HCT116 (cell line): ENCODE results near the gene ACTRT2. TPM values are rescaled to one million over a fixed set of nuclear protein-coding genes. Genes with fewer than 3 reads are reported as not detected.

ENCODE experiments used
- ATAC-seq: fragments of 200-7000 bp; cut with Tn5 transposase; 2 replicates; pipeline ENCODE4 v1.9.1; 2020; ENCODE audit warnings: mild to moderate bottlenecking, moderate library complexity
- BruUV-seq: library from RNA; stranded (reverse); fragments of 400-500 nt; replicated peaks from 2 replicates; lab custom pipeline; 2021; lab: Mats Ljungman, UMichigan
- CTCF ChIA-PET: fragments of 300-600 bp; sonication (Branson Sonifier 250); formaldehyde crosslinking; loops from one replicate; lab custom pipeline; 2021; ENCODE audit warnings: antibody characterized with exemption; lab: Charles Lee
- POLR2A ChIA-PET: fragments of 300-600, 350-600 bp; sonication (Branson Sonifier 250); formaldehyde crosslinking; loops from one replicate; lab custom pipeline; 2021; ENCODE audit warnings: antibody characterized with exemption; lab: Charles Lee
- RAD21 ChIA-PET, 2 experiments: fragments of 300-600 bp; sonication (Branson Sonifier 250); formaldehyde crosslinking; loops; one replicate each; lab custom pipeline; 2023; ENCODE audit warnings: low total read pairs in 2 of 2; ENCODE audit not compliant: uncharacterized antibody in 2 of 2, unreplicated experiment in 2 of 2, low non-redundant PET in 1 of 2; lab: Charles Lee
- DNase-seq: peaks from one replicate; pipeline ENCODE4 v3.0.0-alpha.2; 2010; ENCODE audit warnings: low read depth, low spot score
- H2AFZ ChIP-seq: fragments of 200-600 bp; shearing (Covaris generic), sonication (generic); 2 replicates; pipeline ENCODE4 v1.6.1; 2017; ENCODE audit warnings: low read depth, mixed run types, mixed read lengths, antibody characterized with exemption, low read length; ENCODE audit not compliant: poor library complexity, severe bottlenecking
- H3K27ac ChIP-seq: 2 replicates; pipeline ENCODE4 v1.5.1; 2012; ENCODE audit warnings: low read depth, low read length
- H3K27me3 ChIP-seq: fragments of 200-600 bp; sonication (generic); 2 replicates; pipeline ENCODE4 v1.6.1; 2016; ENCODE audit warnings: mixed run types, low read length, mixed read lengths; ENCODE audit not compliant: insufficient read depth
- H3K36me3 ChIP-seq, 2 experiments: fragments of 200-500 bp in 1 of 2; fragments of 200-600 bp in 1 of 2; sonication (Bioruptor generic) in 1 of 2; sonication (generic) in 1 of 2; 2 replicates each; pipeline versions ENCODE4 v1.5.1 to v1.6.1; 2014 to 2016; ENCODE audit warnings: low read length in 2 of 2, inconsistent platforms in 1 of 2, mixed read lengths in 1 of 2, mixed run types in 1 of 2; ENCODE audit not compliant: insufficient read depth in 2 of 2, control insufficient read depth in 1 of 2
- H3K4me1 ChIP-seq, 2 experiments: fragments of 200-600 bp in 1 of 2; sonication (generic) in 1 of 2; 2 replicates each; pipeline versions ENCODE4 v1.5.1 to v1.6.1; 2012 to 2017; ENCODE audit warnings: low read length in 2 of 2, inconsistent platforms in 1 of 2, mild to moderate bottlenecking in 1 of 2, mixed read lengths in 1 of 2, mixed run types in 1 of 2, moderate library complexity in 1 of 2; ENCODE audit not compliant: insufficient read depth in 2 of 2, control insufficient read depth in 1 of 2
- H3K4me2 ChIP-seq: fragments of 200-600 bp; sonication (generic); 2 replicates; pipeline ENCODE4 v1.6.1; 2017; ENCODE audit warnings: mixed run types, low read length, mixed read lengths
- H3K4me3 ChIP-seq, 2 experiments: fragments of 200-600 bp in 1 of 2; sonication (generic) in 1 of 2; replicated peaks in 1 of 2; 2 replicates each; pipeline ENCODE4 v1.5.1; 2011 to 2016; ENCODE audit warnings: low read length in 2 of 2, control low read depth in 1 of 2, low read depth in 1 of 2, mild to moderate bottlenecking in 1 of 2, mixed read lengths in 1 of 2, mixed run types in 1 of 2
- H3K79me2 ChIP-seq: fragments of 200-600 bp; sonication (generic); 2 replicates; pipeline ENCODE4 v1.6.1; 2017; ENCODE audit warnings: mild to moderate bottlenecking, mixed run types, low read length, moderate library complexity, mixed read lengths; ENCODE audit not compliant: insufficient read depth
- H3K9ac ChIP-seq: fragments of 200-600 bp; sonication (generic); 2 replicates; pipeline ENCODE4 v1.6.1; 2016; ENCODE audit warnings: low read length, mixed read lengths
- H3K9me2 ChIP-seq: fragments of 200-600 bp; sonication (generic), shearing (Covaris generic); 2 replicates; pipeline ENCODE4 v1.6.1; 2017; ENCODE audit warnings: mixed run types, mild to moderate bottlenecking, moderate library complexity; ENCODE audit not compliant: insufficient read depth
- H3K9me3 ChIP-seq, 2 experiments: fragments of 200-500 bp in 1 of 2; fragments of 200-600 bp in 1 of 2; sonication (Bioruptor generic) in 1 of 2; sonication (generic) in 1 of 2; 2 replicates each; pipeline ENCODE4 v1.6.1; 2014 to 2017; ENCODE audit warnings: low read length in 2 of 2, mixed read lengths in 2 of 2, inconsistent platforms in 1 of 2, low read depth in 1 of 2, mild to moderate bottlenecking in 1 of 2, mixed run types in 1 of 2, moderate library complexity in 1 of 2; ENCODE audit not compliant: control insufficient read depth in 1 of 2, insufficient read depth in 1 of 2
- H4K20me1 ChIP-seq: fragments of 200-600 bp; sonication (generic), shearing (Covaris generic); 2 replicates; pipeline ENCODE4 v1.6.1; 2017; ENCODE audit warnings: mixed run types, mild to moderate bottlenecking, moderate library complexity; ENCODE audit not compliant: insufficient read depth
- CTCF ChIP-seq, 3 experiments: fragments of 200-600 bp in 1 of 3; sonication (generic) in 1 of 3; IDR thresholded peaks in 2 of 3; conservative IDR thresholded peaks in 1 of 3; 2 replicates each; pipeline ENCODE4 v1.5.1; 2012 to 2017; ENCODE audit warnings: low read depth in 2 of 3, low read length in 2 of 3, antibody characterized with exemption in 1 of 3, borderline replicate concordance in 1 of 3, control low read depth in 1 of 3, mild to moderate bottlenecking in 1 of 3, mixed read lengths in 1 of 3, mixed run types in 1 of 3, moderate library complexity in 1 of 3; ENCODE audit not compliant: insufficient read depth in 1 of 3
- FOSL1 ChIP-seq: IDR thresholded peaks from 2 replicates; pipeline ENCODE4 v1.6.1; 2012; ENCODE audit warnings: low read depth
- MAX ChIP-seq: IDR thresholded peaks from 2 replicates; pipeline ENCODE4 v1.6.1; 2012
- POLR2A ChIP-seq: IDR thresholded peaks from 2 replicates; pipeline ENCODE4 v1.7.0; 2011; ENCODE audit warnings: borderline replicate concordance; ENCODE audit not compliant: insufficient read depth, insufficient read length; ENCODE audit errors: extremely low read depth
- RAD21 ChIP-seq: IDR thresholded peaks from 2 replicates; pipeline ENCODE4 v1.6.1; 2012; ENCODE audit warnings: low read depth, mild to moderate bottlenecking
- ZFX ChIP-seq: fragments of 450-650 bp; IDR thresholded peaks from 2 replicates; pipeline ENCODE4 v1.6.1; 2017
- ZNF274 ChIP-seq: fragments of 200-500 bp; sonication (Bioruptor generic); IDR thresholded peaks from 2 replicates; pipeline ENCODE4 v1.6.1; 2014; ENCODE audit warnings: mild to moderate bottlenecking, low read depth, low read length, inconsistent platforms
- intact Hi-C: fragments of 100-400 bp; cut with micrococcal nuclease; formaldehyde crosslinking; loops from 2 replicates; pipeline ENCODE4 v1.10.0; 2022
- total RNA-seq: library from RNA; stranded (reverse); gene quantifications from one replicate; pipeline ENCODE4 v1.2.1, GENCODE V29; 2021; ENCODE audit not compliant: unreplicated experiment

The ACTRT2 gene
- total RNA-seq, 1 experiment from 2014 or later = not detected

GRCh38 chr1:3011127-3011526, 10.1 kb upstream of the ACTRT2 start:
- H3K4me3 ChIP-seq = no peak overlapping the region
- no peaks in the 10 kb centered on the region for H4K20me1 ChIP-seq
- no TSS peak for BruUV-seq
- H3K9me2 ChIP-seq = no peaks in the 10 kb centered on the region
- POLR2A ChIA-PET = no interaction called here
- no peaks in the 10 kb centered on the region for H3K79me2 ChIP-seq
- no peak overlapping the region for H3K4me2 ChIP-seq
- DNase-seq = no peak
- no peaks in the 10 kb centered on the region for H3K4me1 ChIP-seq
- no peak overlapping the region for H3K9ac ChIP-seq
- TF ChIP-seq MAX (no peak), ZFX (no peak), CTCF (IDR thresholded peaks at IDR 0.05 in 2 of 3, conservative IDR thresholded peaks at IDR 0.05 in 1 of 3; ENCODE audit: borderline replicate concordance in 1 of 3, insufficient read depth in 1 of 3, low read depth in 2 of 3, low read length in 2 of 3) (no peak), RAD21 (no peak), ZNF274 (no peak), POLR2A (no peak), FOSL1 (no peak)
- TF ChIP-seq, all 23 proteins: peak for 0
- RAD21 ChIA-PET = no interaction called here
- ATAC-seq = no peak
- Histone ChIP-seq H3K36me3 (no peaks in the 10 kb centered on the region), H3K27me3 (no peaks in the 10 kb centered on the region), H2AFZ (no peak overlapping the region), H3K9me3 (peaks cover 7 to 10% of the 10 kb centered on the region in 2 experiments; a peak in 3 of 4 replicates), H3K27ac (no peak overlapping the region)
- intact Hi-C loops = loop anchor here (5.0 kb wide), 1 partner anchor 189 kb away; no protein-coding TSS in a partner anchor
- CTCF ChIA-PET = no interaction called here
